Measurements from ENCODE around the gene GLI3. TPM values are rescaled to one million over a fixed set of nuclear protein-coding genes. Genes with fewer than 3 reads are reported as not detected.

GLI3 gene
- total RNA-seq, 1 donor from 2014 or later = 4.1 TPM

DNA sequence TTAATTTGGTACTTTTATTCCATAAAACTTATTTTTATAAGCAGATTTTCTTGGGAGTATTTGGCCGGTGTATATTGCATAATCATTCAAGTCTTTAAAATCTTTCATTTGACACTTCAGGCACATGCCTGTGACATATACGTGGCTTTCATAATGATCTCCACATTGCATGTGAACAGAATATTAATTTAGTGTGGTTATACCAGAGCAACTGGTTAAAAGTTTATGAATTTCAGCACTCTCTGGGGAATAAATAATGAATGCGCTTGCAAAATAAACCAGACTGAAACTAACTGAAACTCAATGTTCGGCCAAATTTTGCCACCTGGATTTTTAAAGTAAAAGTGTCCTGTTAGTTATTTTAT lies 242.3 kb downstream of the GLI3 start:
- DNase-seq = no peak

GRCh38 chr7:41994036-41994745 lies 242.8 kb downstream of the GLI3 start:
- DNase-seq = no peak

- no peak for DNase-seq
Observed at GRCh38 chr7:41992881-41993867, 243.8 kb downstream of the GLI3 start.

GRCh38 chr7:41984888-41985287 lies 252.1 kb downstream of the GLI3 start:
- no peak for DNase-seq

DNA sequence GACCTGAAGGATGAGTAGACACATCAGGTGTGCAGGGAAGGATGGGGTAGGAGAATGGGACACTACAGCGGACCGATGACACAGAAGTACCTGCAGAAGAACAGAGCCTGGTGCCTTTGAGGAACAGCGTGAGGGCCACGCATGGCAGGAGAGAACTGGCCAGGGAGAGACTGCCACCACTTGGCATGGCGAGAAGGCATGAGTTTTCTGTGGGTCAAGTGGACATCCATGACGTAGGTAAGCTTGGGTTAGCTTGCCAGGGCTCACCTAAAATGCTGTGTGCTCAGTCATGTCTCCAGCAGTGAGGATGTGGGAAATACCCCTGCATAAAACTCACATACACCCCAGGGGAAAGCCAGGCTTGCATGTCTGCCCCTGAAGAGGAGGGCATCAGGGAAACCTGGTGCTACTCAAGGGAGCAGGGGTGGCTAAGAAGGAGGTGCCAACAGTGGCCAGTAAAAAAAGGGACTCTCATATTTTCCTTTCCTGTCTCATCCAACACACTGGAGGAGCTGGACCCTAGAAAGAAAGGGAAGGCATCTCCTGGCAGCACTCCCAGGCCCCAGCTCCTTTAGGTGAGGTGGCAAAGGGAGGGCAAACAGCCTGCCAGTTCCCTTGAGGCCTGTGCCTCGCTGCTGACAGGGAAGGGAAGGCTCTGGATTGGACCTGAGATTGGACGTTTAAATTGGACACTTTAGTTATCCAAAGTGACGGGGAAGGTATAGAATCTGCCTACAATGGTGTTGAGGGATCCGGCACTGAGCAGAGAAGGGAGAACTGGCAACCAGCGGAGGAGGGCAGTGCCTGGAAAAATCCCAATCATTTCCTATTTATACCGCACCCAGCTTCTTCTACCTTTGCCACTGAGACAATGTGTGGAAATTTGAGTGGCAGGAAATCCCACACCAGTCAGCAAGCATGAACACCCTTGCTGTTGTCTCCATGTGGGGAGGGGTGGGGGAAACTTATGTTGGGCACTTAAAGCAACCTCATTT lies 255.7 kb downstream of the GLI3 start:
- DNase-seq = no peak

DNA sequence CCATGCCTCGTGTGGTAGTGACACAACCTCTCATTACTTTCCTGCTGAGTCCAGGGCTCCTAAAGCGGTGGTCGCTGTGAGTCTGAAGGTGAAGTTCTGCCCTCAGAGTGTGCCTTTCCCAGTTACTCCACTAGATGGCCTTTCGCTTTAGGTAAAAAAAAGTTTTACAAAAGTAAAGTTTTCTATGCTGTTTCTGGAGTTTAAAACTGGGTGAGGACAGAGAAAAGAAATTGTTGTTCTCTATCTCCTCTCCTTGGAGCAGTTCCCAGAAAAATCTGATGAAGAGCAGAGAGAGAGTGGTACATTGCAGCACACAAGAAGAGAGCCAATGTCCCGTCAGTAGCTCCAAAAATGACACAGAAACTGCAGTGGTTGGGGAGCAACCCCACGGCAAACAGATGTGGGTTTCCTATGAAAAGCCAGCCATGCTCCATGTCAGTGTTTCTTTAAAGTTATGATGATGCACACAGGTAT lies 257.1 kb downstream of the GLI3 start:
- DNase-seq = no peak

- DNase-seq = no peak
Observed at GRCh38 chr7:41978858-41979257, 258.2 kb downstream of the GLI3 start.

- DNase-seq = no peak
Observed at GRCh38 chr7:41977661-41978060, 259.3 kb downstream of the GLI3 start.

GRCh38 chr7:41977151-41977651 lies 259.8 kb downstream of the GLI3 start:
- no peak for DNase-seq

DNA sequence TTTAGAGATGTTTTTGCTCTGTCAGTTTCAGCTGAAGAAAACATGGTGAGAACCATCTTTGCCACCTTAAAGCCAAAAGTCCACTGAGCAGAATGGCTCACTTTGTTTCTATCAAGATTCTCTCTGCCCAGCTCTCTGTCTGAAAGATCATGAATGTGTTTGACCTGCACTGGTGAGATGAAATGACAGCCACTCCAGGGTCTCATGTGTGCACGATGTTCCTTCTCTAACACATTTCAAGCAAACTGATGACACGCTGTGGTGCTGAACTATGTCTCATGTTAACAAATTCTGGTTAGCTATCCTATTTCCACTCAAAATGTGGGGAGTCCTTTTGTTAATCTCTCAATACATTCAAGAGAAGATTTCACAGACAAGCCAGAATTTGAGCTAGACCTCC lies 260.6 kb downstream of the GLI3 start:
- no peak for DNase-seq

GRCh38 chr7:41975849-41976248 lies 261.2 kb downstream of the GLI3 start:
- DNase-seq = no peak

GRCh38 chr7:41974870-41975557 lies 262.0 kb downstream of the GLI3 start:
- DNase-seq = no peak

DNA sequence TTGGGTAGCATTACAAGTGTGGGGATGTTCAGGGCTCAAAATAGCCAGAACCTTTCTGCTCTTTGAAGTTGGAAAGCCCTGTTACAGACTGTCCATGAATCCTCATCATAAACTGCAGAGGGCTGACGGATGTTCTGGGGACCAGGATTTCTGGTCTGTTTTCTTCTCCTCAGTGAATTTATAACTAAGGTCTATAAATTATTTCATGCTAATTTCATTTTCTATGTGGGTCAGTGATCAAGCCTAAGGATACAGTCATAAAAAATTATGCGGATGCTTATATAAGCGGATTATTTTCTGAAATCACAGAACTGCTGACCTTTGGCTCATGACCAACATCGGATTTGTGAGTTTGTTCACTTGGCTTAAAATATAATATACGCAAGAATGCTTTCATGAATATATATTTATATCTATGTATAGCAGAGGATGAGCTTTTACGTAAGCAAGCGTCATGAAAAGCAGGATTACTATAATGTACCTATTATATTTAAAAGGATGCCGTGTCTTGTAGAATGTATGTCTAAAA lies 263.7 kb downstream of the GLI3 start:
- DNase-seq = no peak

GRCh38 chr7:41972776-41973175 lies 264.2 kb downstream of the GLI3 start:
- DNase-seq = no peak

DNA sequence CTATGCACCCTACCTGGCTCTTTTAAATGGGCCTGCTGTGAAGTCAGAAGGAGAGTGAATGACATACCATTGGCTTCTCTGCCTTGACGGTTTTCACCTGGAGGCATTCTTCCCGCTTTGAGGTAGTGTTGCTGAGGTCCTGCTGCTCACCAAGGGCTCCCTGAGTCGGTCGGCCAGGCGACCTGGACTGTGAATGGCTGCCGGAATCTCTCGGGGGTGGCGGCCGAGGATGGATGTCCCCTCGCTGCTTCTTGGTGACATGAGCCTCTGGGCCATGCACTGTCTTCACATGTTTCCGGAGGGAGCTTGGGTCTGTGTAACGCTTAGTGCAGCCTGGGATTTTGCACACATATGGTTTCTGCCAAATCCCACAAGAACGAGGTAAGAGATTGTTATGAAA lies 264.7 kb downstream of the GLI3 start:
- DNase-seq = no peak

DNA sequence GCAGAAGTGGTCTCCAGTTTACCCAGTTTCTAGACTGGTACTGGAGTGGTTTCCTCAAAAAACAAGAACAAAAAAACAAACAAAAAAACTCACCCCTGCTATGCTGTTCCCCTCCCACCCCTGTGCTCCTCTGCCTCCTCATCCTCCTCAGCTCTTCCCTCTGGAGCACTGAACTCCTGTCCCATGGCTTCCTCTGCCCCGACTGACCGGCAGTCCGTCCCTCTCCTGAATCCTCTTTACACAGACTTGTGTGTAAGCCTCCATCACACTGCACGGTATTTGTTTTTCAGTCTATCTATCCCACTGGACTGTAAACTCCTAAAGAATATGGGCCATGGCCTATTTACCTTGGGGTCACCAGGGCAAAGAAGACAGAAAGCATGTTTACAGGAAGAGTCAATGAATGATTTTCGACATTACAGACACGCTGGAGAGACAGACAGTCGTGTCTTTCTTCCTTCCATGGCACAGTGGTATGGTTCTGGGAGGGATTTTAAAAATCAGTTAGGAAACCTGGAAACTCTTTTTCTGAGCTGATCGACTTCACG lies 265.3 kb downstream of the GLI3 start:
- DNase-seq = no peak

DNA sequence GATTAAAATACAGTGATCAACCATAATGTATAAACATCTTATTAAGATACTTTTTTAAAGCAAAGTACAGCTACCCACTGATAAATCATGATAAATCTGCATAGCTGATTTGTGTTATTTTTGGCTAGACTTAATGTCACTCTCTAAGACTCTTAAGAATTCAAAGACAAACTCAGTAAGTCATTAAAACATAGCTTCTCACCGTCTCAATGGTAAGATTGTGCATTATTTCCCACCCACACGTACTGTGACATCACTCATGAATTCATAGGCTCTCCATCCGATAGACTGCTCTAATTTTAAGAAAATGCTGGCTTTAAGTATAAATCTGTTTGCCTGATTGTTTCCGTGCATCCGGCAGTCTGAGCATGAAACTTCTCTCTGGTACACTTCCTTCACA lies 266.1 kb downstream of the GLI3 start:
- no peak for DNase-seq

- no peak for DNase-seq
Observed at GRCh38 chr7:41969561-41970105, 267.4 kb downstream of the GLI3 start.

DNA sequence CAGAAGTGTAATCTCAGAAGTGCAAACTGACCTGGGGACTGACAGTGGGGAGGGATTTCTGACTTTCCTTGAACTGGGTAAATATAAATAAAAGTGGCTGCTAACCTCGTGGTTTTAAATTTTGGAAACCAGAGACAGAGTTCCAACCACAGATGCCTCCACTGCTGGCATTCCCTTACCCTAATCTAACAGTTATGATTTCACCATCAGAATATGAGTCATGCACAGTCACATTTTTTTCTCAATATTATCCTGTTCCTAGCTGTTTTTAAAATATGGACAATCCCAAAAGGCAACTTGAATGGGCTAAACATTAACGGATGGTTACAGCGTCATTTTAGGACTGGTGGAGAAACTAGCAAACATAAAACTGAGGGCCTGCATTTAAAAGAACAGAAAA lies 269.9 kb downstream of the GLI3 start:
- DNase-seq = no peak

DNA sequence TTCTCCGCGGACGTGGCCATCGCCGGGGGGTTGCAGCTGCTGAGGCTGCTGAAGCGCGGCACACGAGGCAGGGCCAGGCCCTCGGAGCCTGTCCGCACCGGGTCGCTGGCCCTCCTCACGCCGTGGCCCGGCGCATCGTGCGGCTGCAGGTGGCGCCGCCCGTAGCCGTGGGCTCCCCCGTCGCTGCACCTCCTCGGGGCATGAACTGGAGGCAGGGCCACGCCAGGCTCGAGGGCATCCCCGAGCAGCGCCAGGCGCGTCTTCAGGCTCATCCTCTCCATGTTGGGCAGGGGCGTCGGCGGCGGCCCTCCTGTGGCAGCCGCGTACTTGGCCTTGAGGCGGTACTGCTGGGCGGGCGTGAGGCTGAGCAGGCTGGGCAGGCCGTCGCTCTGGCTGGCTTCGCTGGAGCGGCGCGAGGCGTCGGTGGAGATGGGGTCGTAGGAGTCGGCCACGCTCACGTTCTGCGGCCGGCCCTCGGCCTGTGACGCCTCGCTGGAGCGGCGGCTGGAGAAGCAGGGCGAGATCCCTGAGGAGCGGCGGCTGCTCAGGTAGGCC lies 271.0 kb downstream of the GLI3 start:
- no peak for DNase-seq
